ENCODE measurements around the gene NT5C. TPM values are rescaled to one million over a fixed set of nuclear protein-coding genes. Genes with fewer than 3 reads are reported as not detected.

NT5C gene
- total and polyA plus RNA-seq, 4 donors: 13.6 to 27.2 (median 24.5) TPM

- Histone ChIP-seq H3K27ac (ENCODE audit: low read depth in 1 of 2, low read length in 2 of 2) (no peak overlapping the region), H3K9me3 (ENCODE audit: control insufficient read depth in 4 of 4, low read length in 3 of 4) (no peaks in the 10 kb centered on the region), H3K9ac (ENCODE audit: low read depth in 1 of 2, low read length in 2 of 2) (no peak overlapping the region), H3K36me3 (ENCODE audit: control insufficient read depth in 4 of 4, insufficient read depth in 3 of 4, low read depth in 1 of 4, low read length in 3 of 4) (no peaks in the 10 kb centered on the region), H3K27me3 (ENCODE audit: control insufficient read depth in 4 of 4, insufficient read depth in 4 of 4, low read length in 3 of 4) (no peaks in the 10 kb centered on the region), H3K4me1 (ENCODE audit: control insufficient read depth in 4 of 4, insufficient read depth in 4 of 4, low read length in 3 of 4) (peaks cover 14 to 26% (median 16%) of the 10 kb centered on the region in 4 donors), H3K4me3 (ENCODE audit: low read depth in 1 of 3, low read length in 3 of 3) (no peak overlapping the region)
- TF ChIP-seq ZBTB33 (IDR thresholded peaks at IDR 0.05) (no peak), EGR1 (IDR thresholded peaks at IDR 0.05; ENCODE audit: low read depth in 2 of 2) (no peak), MAX (IDR thresholded peaks at IDR 0.05) (no peak), HNF4G (IDR thresholded peaks at IDR 0.05) (no peak), RXRA (IDR thresholded peaks at IDR 0.05) (no peak), GABPA (IDR thresholded peaks at IDR 0.05 in 1 of 2, conservative IDR thresholded peaks at IDR 0.05 in 1 of 2) (no peak), SP1 (IDR thresholded peaks at IDR 0.05) (no peak), HNF4A (conservative IDR thresholded peaks at IDR 0.05) (no peak), TAF1 (conservative IDR thresholded peaks at IDR 0.05) (no peak), ATF3 (IDR thresholded peaks at IDR 0.05) (no peak), FOXA1 (IDR thresholded peaks at IDR 0.05) (no peak), RAD21 (IDR thresholded peaks at IDR 0.05) (no peak), JUND (IDR thresholded peaks at IDR 0.05) (no peak), YY1 (IDR thresholded peaks at IDR 0.05) (no peak)
- TF ChIP-seq, protein P1, sequence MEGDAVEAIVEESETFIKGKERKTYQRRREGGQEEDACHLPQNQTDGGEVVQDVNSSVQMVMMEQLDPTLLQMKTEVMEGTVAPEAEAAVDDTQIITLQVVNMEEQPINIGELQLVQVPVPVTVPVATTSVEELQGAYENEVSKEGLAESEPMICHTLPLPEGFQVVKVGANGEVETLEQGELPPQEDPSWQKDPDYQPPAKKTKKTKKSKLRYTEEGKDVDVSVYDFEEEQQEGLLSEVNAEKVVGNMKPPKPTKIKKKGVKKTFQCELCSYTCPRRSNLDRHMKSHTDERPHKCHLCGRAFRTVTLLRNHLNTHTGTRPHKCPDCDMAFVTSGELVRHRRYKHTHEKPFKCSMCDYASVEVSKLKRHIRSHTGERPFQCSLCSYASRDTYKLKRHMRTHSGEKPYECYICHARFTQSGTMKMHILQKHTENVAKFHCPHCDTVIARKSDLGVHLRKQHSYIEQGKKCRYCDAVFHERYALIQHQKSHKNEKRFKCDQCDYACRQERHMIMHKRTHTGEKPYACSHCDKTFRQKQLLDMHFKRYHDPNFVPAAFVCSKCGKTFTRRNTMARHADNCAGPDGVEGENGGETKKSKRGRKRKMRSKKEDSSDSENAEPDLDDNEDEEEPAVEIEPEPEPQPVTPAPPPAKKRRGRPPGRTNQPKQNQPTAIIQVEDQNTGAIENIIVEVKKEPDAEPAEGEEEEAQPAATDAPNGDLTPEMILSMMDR (IDR thresholded peaks at IDR 0.05; ENCODE audit: low read depth, low read length, missing input control): no peak
- 83% methylated on average over 16 of the region's 16 CpGs for WGBS
- DNase-seq (ENCODE audit: low spot score): no peak
Observed at GRCh38 chr17:75094871-75095399, 36.6 kb downstream of the NT5C start.

DNA sequence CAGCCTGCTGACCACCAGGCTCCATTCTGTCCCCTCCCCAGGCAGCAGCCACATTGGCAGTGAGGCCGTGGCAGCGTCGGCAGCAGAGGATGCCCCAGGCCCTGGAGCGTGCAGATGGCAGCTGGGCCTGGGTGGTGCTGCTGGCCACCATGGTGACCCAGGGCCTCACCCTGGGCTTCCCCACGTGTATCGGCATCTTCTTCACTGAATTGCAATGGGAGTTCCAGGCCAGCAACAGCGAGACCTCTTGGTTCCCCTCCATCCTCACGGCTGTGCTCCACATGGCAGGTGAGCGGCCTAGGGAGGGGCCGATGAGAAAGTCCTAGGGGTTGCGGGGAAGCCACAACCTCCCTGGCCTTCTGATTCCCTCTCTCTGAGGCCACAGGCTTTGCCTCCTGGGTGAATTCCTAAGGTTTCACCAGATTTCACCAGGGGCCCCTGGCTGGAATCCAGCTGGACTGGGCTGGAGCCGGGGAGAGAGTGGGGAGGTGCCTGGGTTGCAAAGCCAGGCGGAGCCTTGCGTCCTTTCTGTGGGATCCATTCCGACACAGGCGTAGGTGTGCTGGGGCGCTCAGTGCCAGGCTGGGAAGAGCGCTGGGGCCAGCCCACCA is 37.9 kb downstream of the NT5C start:
- H3K27ac ChIP-seq (ENCODE audit: low read depth in 1 of 2, low read length in 2 of 2): no peak overlapping the region
- H3K4me1 ChIP-seq (ENCODE audit: control insufficient read depth in 4 of 4, insufficient read depth in 4 of 4, low read length in 3 of 4): peaks cover 14 to 26% (median 20%) of the 10 kb centered on the region in 4 donors
- no peaks in the 10 kb centered on the region for H3K36me3 ChIP-seq (ENCODE audit: control insufficient read depth in 4 of 4, insufficient read depth in 3 of 4, low read depth in 1 of 4, low read length in 3 of 4)
- 91% methylated on average over 18 of the region's 18 CpGs for WGBS
- H3K4me3 ChIP-seq (ENCODE audit: low read depth in 1 of 3, low read length in 3 of 3): no peak overlapping the region
- no peaks in the 10 kb centered on the region for H3K27me3 ChIP-seq (ENCODE audit: control insufficient read depth in 4 of 4, insufficient read depth in 4 of 4, low read length in 3 of 4)
- no peak overlapping the region for H3K9ac ChIP-seq (ENCODE audit: low read depth in 1 of 2, low read length in 2 of 2)
- H3K9me3 ChIP-seq (ENCODE audit: control insufficient read depth in 4 of 4, low read length in 3 of 4): no peaks in the 10 kb centered on the region
- DNase-seq (ENCODE audit: low spot score): peak; percentile 27
- TF ChIP-seq SP1 (IDR thresholded peaks at IDR 0.05): no peak
- TF ChIP-seq HNF4G (IDR thresholded peaks at IDR 0.05): no peak
- no peak for TF ChIP-seq RXRA (IDR thresholded peaks at IDR 0.05)
- no peak for TF ChIP-seq RAD21 (IDR thresholded peaks at IDR 0.05)
- TF ChIP-seq ATF3 (IDR thresholded peaks at IDR 0.05): no peak
- TF ChIP-seq, protein P2, sequence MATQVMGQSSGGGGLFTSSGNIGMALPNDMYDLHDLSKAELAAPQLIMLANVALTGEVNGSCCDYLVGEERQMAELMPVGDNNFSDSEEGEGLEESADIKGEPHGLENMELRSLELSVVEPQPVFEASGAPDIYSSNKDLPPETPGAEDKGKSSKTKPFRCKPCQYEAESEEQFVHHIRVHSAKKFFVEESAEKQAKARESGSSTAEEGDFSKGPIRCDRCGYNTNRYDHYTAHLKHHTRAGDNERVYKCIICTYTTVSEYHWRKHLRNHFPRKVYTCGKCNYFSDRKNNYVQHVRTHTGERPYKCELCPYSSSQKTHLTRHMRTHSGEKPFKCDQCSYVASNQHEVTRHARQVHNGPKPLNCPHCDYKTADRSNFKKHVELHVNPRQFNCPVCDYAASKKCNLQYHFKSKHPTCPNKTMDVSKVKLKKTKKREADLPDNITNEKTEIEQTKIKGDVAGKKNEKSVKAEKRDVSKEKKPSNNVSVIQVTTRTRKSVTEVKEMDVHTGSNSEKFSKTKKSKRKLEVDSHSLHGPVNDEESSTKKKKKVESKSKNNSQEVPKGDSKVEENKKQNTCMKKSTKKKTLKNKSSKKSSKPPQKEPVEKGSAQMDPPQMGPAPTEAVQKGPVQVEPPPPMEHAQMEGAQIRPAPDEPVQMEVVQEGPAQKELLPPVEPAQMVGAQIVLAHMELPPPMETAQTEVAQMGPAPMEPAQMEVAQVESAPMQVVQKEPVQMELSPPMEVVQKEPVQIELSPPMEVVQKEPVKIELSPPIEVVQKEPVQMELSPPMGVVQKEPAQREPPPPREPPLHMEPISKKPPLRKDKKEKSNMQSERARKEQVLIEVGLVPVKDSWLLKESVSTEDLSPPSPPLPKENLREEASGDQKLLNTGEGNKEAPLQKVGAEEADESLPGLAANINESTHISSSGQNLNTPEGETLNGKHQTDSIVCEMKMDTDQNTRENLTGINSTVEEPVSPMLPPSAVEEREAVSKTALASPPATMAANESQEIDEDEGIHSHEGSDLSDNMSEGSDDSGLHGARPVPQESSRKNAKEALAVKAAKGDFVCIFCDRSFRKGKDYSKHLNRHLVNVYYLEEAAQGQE (IDR thresholded peaks at IDR 0.05): no peak
- no peak for TF ChIP-seq FOXA1 (IDR thresholded peaks at IDR 0.05)
- no peak for TF ChIP-seq EGR1 (IDR thresholded peaks at IDR 0.05; ENCODE audit: low read depth in 2 of 2)

All from liver (tissue), 9 donors.